Ovary (tissue), 3 donors: ENCODE measurements around the gene RNU6-9.

Source experiments
- CTCF ChIP-seq, 3 donors: fragments of 450-650 bp in 2 of 3; fragments of 200-600 bp in 1 of 3; IDR thresholded peaks; one replicate each; pipeline versions ENCODE4 v1.5.1 to v1.8.0; 2016 to 2022; ENCODE audit warnings: antibody characterized with exemption in 3 of 3, mild to moderate bottlenecking in 1 of 3
- EP300 ChIP-seq: sonication (generic); formaldehyde crosslinking; IDR thresholded peaks from one replicate; pipeline ENCODE4 v1.6.1; 2017; ENCODE audit warnings: antibody characterized with exemption
- POLR2A ChIP-seq: fragments of 450-650 bp; IDR thresholded peaks from one replicate; pipeline ENCODE4 v1.6.1; 2017; ENCODE audit warnings: antibody characterized with exemption, mild to moderate bottlenecking, moderate library complexity
- donor health status: DM: no; HTN: no; CAD: no.

- TF ChIP-seq CTCF (IDR thresholded peaks at IDR 0.05) (no peak), EP300 (no peak), POLR2A (no peak)
Measured at GRCh38 chr19:926589-927350, 33.5 kb downstream of the RNU6-9 start.
